CD4-positive, alpha-beta T cell treated with Interleukin-17A for 4 hours (primary cell): ENCODE results near the gene CRYL1.

Experiments
- DNase-seq: peaks from one replicate; pipeline ENCODE4 v3.0.0-alpha.2; 2020; ENCODE audit warnings: mixed read lengths

The CRYL1 gene, protein sequence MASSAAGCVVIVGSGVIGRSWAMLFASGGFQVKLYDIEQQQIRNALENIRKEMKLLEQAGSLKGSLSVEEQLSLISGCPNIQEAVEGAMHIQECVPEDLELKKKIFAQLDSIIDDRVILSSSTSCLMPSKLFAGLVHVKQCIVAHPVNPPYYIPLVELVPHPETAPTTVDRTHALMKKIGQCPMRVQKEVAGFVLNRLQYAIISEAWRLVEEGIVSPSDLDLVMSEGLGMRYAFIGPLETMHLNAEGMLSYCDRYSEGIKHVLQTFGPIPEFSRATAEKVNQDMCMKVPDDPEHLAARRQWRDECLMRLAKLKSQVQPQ

GRCh38 chr13:20525601-20526544 is at the start of gene CRYL1:
TSS of gene CRYL1 (minus strand) at chr13:20525857. CDS start at chr13:20525794, 63 bp downstream.
- peak; percentile 82 for DNase-seq

DNA sequence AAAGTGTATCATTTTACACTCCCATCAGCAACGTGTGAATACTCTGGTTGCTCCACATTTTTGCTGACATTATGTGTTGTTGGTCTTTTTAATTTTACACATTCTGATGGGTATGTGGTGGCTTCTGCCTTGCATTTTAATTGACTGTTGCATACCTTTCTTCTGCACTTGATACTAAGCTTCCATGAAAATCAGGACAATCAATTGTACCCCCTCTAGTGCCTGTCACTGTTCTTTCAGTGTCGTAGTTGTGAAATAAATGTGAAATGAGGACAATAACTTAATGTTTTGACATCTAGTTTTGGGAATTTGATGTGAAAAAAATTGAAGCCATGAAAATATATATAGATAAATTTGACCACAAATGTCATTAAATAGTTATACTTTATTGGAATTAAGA is 48.0 kb upstream of the CRYL1 start:
- DNase-seq, result no peak

DNA sequence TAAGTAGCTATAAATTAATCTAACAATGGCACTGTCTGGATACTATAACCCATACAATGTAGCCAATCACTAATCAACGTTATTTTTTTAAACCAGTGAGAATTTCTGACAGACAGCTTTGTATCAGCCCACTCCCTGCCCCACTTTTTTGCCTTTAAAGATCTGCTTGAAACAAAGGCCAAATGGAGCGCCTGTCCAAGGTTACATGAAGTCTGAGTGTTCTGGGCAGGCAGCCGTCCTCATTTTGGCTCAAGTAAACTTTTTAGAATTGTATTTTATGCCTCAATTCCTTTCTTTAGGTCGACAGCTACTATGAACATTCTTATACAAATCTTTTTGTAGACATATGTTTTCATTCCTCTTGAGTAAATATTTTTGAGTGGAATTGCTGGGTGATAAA is 47.5 kb upstream of the CRYL1 start:
- no peak for DNase-seq

GRCh38 chr13:20571676-20572075 is 46.0 kb upstream of the CRYL1 start:
- no peak for DNase-seq

- DNase-seq, result no peak
Measured at GRCh38 chr13:20570517-20570916, 44.9 kb upstream of the CRYL1 start.

DNA sequence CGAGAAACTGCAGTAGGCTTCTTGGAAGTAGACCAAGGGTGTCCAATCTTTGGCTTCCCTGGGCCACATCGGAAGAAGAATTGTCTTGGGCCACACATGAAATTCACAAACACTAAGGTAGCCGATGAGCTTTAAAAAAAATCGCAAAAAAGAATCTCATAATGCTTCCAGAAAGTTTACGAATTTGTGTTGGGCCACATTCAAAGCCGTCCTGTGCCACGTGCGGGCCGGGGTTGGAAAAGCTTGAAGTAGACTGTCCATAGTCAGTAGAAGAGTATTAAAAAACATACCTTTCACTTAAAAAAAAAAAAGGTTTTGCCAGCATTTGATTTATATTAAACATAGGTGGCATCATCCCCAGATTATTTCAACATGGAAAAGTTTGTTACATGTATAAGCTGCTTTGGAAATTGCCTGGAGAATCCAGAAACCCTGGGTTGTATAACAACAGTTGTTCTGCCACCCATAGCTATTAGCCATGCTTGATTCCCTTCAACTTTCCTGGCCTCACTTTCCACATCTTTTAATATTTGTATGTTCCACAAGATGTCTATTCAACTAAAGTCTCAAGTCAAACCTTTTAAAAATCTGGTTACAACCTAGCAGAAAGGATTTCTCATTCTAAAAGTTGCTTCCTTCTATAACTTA is 42.3 kb upstream of the CRYL1 start:
- no peak for DNase-seq

DNA sequence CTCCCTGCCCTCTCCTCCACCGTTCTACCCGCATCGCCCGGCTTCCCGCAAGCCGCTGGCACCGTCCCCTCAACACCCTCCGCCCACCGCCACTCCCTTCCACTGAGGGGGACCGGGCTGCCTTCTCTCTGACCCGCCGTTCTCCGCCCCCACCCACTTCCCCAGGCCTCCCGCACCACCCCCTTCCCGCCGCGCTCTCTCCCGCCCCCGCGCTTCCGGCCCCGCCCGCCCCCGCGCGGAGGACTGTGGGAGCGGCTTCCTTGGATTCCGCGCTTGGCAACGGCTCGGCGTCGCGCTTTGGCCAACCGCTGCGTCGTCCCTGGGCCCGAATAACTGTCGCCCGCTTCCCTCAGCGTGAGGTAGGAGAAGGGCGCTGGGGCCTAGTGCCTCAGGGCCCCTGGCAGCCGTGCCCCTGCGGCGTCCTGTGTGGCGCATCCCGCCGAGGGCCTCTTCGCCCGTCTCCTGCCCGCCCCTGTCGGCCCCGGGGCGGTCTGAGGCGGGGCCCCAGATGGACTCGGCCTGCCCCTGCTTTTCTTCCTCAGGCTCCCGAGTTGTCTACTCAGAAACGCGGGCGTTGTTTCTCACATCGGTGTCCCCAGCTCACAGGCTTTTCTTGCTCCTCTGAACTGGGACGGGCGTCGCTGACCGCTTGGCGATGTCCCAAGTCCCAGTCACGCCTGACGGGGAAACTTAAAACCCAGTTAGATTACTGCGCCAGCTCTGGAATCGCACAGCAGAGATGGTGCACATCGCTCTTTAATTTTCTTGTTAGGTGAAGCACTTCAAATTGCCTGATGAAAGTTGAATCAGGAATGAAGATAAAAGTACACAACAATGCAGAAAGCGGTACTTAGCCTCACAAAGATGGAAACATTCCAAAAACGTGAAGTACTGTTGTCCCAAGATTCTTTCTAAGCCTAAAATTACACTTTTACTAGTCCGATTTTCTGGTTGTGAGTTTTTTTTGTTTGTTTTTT is 41.5 kb upstream of the CRYL1 start, which contains the start of gene IFT88:
Gene IFT88 (plus strand): TSS at position 260 of the 977 bp plus-strand sequence. CDS start 7,229 bp downstream, outside the sequence.
- DNase-seq, result peak; percentile 89

- DNase-seq, result no peak
Measured at GRCh38 chr13:20566468-20566897, 40.8 kb upstream of the CRYL1 start.

DNA sequence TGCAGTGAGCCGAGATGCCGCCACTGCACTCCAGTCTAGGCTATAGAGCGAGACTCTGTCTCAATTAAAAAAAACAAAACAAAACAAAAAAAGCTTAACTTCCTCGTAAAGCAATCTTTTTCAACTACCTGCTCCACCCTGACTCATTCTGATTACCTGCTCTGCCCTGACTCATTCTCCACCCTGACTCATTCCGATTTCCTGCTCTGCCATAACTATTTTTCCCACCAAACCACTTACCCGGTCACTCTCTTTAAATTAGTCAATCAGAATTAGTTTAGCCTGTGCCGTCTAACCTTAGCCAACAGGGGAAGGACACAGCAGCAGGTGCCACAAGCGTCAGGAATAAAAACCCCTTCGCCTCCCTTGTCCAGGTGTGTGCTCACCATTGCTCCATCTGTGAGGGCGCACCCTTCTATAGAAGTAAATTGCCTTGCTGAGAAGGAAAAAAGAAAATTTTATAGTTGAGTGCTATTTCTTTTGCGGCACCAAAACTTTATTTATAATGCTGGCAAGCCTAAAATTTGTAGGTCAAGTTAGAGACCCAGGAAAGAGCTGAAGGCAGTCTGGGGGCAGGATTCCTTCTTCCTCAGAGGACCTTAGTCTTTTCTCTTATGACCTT is 39.6 kb upstream of the CRYL1 start:
- no peak for DNase-seq

DNA sequence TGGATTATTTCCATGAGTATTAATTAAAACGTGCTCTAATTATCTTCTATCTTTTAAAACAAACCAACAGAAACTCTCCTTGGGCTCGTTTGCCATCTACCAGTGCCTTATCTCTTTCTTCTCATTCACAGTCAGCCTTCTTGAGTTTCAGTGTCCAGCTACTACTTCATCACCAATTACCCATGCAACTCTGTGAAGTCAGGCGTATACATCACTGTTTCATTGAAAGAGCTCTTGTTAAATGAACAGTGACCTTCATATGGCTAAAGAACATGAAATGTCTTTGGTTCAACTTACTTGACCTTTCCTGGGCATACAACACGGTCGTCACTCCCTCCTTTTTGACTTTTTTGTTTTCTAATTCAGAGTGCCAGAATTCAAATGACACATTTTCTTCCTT is 36.1 kb upstream of the CRYL1 start:
- no peak for DNase-seq

DNA sequence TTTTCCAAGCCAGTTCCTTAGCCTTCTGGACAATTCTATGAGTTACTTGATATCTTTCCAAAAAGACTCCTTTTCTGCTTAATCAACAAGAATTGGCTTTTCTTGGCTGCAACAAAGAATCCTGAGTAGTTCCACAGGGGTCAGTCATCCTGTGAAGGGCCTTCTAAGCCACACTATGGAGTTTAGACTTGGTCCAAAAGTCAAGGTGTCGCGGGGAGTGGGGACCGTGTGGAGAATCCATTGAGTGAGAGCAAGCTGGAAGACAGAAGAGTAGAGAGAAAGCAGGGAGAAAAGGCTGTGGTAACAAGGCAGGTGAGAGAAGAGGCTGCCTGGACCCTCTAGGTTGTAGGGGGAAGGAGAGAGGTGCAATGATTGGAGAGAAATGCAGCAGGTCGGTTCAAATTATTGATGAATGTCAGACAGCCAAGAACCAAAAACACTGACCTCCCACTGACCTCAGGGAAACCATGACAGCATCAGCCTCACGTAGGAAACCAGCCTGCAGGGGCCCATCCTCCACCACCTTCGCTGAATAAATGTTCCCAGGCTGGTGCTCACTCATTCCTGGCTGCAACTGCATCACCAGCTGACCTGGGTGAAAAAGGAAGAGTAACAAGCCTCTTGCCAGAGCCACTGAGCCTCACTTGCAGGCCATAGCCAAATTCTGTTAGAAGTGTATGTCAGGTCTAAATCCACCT is 34.2 kb upstream of the CRYL1 start:
- no peak for DNase-seq

DNA sequence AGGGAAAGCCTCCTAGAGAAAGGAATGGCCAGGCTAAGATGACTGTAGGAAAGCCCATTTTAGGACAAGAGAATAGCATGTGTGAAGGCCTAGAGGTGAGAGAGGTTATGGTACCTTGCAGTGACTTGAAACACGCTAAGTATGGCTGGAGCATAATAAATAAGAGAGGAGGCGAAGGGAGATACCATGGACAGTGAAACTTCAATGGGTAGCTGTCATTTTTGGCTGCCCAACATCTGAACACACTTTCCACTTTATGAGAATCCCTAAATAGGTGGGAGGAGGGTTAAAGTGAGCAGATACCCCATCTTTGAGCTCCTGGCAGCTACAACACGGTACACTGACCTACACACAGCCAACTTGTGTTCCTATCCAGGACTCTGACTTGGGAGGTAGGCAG is 33.3 kb upstream of the CRYL1 start:
- DNase-seq, result no peak

DNA sequence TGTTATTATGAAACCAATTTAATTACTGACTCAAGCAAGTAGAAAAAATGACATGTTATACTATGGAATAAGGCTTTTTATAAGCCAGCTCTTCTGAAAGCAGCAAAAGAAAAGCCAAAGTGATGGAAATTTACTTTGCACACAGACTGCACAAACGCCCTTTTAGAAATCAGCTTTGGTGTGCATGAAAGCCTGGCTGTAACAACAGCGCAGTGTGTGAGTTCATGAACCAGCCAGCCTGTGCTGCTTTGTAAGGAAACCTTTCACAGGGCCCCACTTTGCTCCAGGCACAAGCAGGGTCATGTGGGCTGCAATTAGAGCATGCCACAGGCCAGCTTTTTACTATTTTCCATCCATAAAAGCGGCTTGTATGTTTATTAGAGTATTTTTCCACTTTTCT is 27.7 kb upstream of the CRYL1 start:
- DNase-seq, result no peak

DNA sequence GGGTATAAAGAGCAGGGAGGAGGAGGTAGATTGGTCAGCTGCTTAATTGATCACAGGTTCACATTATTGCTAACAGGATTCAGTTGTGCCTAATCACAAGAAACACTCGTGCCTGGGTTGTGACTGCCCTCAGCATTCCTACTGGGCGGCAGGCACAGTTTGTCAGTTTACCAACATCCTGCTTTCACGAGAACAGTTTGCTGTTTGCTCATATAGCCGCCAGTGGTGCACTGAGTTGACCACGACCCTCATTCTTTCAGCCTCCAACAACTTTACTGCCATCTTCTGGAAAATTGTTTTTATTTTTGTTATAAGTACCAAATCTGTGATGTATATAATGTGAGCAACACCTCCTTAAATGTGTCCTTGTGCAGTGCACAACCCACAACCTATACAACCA is 25.1 kb upstream of the CRYL1 start:
- no peak for DNase-seq

DNA sequence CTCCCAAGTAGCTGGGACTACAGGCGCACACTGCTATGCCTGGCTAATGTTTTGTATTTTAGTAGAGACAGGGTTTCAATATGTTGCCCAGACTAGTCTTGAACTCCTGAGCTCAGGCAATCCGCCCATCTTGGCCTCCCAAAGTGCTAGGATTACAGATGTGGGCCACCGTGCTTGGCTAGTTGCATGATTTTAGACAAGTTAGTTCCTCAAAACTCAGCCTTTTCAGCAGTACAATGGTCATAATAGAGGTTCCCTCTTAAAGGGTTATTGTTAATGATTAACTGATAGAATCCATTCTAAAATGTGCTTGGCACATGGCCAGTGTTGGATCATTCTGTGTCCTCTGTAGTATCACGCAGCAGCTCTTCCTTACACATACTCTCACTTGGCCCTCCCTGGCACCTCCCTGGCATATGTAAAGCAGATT is 21.8 kb upstream of the CRYL1 start:
- DNase-seq, result no peak

DNA sequence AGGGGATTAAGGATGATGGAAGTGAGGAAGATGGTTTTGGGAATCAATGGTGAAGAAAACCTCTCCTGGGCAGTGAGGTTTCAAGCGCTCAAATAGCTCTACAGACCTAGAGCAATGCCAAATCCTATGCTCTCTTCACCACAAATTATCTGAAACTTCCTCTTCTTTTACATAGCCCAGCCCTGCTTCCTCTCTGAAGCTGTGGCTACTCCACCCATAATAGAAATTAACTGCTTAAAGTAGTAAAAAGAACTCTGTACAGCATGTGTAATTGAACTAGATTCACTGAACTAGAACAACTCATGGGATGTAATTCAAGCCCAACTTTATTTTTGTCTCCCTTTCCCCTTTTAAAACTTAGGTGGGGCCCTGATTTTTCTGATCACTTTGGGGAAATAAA is 20.9 kb upstream of the CRYL1 start:
- DNase-seq, result no peak

DNA sequence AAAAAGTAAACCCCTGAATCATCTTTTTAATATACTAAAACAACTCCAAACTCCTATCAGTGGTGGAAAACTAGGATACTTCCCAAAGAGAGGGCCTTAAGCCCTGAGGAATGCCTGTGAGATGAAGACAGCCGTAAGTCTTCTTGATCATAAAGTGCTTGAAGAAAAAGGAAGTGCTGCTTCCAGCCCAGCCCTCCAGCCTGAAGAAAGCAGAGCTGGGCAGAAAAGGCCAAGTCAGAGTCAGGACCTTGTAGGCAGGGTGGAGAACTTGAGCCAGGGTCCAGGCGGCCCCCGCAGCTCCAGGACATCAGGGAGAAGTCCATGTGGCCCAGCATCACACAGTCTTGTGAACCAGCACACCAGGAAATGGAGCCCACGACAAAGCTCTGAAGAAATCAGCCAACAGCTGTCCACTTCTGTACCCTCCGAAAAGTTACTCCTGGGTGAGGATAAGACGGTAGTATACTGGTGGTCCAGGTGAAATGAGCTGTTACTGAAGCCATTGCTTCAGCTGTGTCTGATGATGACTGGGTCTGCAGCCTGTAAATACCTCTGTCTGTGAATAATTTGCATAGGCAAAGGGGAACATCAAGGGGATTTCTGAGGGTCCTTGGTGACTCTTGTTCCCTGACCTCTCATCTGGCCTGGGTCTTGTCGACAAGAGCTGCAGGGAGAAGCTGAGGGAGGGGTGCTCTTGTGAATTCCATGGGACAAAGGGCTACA is 18.7 kb upstream of the CRYL1 start:
- DNase-seq, result no peak

GRCh38 chr13:20536992-20537391 is 11.3 kb upstream of the CRYL1 start:
- DNase-seq, result no peak

GRCh38 chr13:20534038-20534608 is 8.5 kb upstream of the CRYL1 start:
- no peak for DNase-seq

DNA sequence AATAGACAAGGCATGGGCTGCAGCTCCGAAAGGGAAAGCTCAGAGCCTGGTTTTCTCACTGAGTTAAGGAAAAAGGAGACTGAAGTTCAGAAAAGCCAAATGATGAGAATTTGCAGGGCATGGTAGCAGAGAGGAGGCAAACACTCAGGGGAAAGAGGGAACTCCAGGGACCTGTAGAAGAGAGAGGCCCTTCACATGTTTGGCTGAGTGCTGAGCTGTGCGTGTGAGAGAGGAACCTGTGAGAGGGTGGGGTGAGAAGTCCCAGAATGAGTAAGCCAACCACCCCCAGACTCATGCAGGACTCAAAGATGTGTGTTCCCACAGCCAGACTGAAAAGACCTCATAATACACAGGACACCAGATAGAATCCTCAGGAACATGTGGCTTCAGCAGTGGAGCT is 2.8 kb upstream of the CRYL1 start:
- no peak for DNase-seq
